Measurements from ENCODE around the gene RASA2.
A peak's percentile ranks its signal among the peaks of the same experiment; 100 is the strongest.

Gene RASA2

DNA sequence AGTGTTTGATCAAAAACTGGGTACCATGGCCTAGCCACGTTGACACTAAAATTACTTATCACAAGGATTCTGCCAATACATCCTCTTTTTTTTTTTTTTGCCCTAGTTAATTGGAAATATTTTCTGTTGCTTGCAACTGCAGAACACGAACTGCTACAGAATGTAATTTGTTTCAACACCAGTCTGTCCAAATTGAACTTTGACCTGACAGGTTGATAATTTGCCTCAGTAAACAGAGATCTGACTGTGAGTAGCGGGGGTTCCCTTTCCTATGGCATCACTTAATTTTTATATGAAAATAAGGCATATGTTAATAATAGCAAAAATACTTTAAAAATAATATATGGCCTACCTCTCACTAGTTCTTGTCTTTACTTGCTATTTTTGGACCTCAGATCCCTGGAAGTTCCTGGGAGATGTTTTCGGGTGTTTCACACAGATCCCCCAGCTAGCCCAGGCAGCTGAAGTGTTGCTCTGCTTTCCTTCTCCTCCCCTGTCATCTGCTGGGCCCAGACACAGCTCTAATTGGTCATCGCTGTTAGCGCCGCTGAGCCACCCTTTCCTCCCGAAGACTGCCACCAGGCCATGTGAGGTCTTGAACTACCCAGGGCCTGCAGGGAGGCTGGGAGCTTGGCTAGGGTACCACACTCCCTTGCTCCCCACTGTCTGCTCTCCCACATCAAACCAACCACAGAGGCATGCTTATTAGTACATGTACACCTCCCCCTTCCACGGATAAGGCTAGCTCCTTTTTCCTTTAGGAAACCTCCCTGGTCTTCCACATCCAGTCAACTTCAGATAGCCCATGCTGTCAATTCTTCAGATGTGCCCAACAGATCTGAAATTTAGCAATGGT, 161.5 kb downstream of the RASA2 start:
- DNase-seq: no peak

DNA sequence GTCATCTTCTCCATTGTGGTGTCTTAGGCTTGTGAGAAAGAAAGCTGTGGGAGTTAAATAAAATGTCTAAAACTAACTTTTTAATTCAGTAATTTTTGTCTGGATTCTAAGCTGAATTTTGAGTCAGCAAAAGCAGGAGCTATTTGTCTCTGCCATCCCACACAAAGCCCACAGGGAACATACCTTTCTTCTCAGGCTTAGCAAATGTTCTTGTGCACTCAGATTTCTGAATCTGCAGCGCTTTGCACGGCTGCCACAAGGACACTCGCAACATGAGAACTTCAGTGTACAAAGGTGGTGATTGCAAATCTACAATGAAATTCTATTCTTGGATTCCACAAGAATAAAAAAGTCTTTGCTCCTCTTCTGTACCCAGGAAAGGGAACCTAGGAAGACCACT, 163.0 kb downstream of the RASA2 start:
- no peak for DNase-seq

DNA sequence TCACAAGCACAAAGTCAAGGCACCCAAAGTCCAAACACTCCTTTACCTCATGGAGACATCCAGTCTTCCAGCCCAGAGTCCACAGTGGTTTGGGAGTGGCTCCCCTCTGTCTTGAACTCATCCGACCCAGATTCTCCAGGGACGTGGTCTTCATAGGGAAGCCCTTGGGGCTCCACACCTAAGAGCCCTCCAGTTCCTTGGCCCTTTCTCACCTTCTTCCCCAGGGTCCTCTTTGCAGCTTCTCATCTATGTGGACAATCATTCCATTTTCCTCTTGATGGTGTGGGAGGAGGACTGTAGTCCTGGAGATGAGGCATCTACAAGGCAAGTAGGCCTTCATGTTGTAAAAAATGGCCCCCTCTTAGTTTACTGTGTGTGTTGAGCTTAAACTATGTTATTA, 164.0 kb downstream of the RASA2 start:
- DNase-seq: no peak

DNA sequence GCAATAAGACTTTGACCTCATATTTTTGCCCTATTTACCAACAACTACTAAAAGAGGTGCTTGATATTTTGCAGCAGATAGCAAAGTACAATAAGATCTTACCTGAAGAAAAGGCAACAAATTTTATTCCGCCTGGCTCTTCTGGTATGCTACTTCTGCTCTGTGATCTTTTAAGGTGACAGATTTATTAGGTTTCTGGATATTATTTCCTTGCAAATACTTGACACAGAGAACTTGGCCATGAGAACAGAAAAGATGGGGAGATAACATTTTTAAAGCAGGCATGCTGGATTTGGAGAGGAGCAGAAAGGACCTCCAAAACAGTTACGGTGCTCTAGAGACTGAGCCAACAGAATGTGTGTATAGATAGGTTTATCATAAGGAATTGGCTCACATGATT, 164.6 kb downstream of the RASA2 start:
- DNase-seq: no peak

DNA sequence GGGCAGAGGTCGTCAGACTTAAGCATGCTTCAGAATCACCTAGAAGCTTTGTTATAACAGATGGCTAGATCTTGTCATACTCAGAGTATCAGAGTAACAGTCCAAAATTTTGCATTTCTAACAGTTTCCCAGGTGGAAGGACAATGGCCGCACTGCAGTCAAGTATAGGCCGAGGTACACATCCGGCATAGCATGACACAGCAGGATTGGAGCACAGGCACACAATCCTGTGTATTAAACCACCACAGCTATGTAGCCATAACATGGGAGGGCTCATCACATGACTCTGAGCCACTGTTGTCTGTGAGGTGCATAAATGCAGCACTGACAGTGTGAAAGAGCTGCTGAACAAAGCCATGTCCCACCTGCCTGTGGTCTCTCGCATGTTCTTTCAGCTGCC, 165.5 kb downstream of the RASA2 start:
- DNase-seq: no peak

DNA sequence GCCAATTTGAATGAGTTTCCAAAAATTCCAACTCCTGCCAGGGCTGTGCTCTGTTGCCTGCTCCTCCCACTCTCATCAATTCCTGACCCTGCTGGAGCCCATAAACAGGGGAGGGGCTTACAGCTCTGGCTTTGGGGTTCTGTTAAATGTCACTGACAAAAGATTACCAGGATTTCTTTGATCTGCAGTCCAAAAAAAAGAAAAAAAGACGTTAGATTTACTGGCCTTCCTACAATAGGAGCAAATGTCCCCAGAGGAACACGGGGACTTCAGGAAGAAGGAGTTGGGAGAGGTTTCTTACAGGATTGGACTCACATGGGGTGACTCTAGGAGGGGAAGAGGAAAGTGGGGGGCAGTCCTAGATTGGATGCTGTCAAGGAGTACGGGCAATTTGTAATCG, 167.0 kb downstream of the RASA2 start:
- DNase-seq: no peak

DNA sequence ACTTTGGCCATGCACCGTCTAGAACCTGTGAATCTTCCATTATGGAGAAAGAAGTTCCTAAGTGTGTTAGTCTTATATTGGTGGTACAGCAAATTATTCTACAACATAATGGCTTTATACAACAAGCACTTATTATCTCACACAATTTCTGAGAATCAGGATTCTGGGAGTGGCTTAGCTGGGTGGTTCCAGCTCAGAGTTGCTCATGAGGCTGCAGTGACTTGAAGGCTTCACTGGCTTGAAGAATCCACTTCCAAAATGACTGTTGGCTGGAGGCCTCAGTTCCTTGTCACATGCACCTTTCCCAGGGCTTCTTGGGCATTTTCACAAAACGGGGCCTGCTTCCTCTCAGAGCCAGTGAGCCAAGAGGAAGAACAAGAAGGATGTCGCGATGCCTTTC, 169.0 kb downstream of the RASA2 start:
- DNase-seq: no peak

DNA sequence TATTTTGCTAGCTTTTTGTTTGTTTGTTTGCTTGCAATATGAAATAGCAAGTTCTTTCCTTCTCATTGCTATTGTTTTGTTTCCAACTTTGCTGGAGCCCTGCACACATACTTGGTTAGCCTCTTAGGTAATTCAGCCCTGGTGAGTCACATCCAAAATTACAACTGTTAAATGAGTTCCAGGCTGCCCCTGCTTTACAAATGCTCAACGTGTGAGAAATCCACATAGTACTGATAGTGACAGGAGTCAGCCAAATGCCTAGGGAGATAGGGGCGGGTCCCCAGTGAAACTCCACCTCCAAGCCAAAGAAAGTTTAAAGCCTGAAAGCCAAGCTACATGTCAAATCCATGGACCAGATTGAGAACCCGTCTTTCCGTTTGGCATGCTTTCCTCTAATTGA, 169.9 kb downstream of the RASA2 start:
- no peak for DNase-seq

DNA sequence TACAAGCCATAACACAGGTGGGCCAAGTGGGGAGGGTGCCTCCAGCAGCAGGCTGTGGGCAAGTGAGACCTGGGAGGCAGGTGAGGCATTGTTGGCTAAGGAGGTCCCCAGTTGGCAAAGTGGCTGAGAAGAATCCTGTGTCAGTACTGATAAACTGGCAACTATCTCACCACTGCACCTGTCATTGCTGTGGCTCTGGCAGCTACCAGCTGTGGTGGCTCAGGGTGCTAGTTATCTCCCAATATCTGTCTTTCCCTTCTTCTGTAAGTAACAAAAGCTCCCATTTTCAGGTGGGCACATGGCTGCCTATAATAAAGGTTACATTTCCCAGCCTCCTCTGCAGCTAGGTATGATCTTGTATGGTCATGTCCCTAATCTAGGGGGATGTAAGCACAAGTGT, 170.7 kb downstream of the RASA2 start:
- no peak for DNase-seq

DNA sequence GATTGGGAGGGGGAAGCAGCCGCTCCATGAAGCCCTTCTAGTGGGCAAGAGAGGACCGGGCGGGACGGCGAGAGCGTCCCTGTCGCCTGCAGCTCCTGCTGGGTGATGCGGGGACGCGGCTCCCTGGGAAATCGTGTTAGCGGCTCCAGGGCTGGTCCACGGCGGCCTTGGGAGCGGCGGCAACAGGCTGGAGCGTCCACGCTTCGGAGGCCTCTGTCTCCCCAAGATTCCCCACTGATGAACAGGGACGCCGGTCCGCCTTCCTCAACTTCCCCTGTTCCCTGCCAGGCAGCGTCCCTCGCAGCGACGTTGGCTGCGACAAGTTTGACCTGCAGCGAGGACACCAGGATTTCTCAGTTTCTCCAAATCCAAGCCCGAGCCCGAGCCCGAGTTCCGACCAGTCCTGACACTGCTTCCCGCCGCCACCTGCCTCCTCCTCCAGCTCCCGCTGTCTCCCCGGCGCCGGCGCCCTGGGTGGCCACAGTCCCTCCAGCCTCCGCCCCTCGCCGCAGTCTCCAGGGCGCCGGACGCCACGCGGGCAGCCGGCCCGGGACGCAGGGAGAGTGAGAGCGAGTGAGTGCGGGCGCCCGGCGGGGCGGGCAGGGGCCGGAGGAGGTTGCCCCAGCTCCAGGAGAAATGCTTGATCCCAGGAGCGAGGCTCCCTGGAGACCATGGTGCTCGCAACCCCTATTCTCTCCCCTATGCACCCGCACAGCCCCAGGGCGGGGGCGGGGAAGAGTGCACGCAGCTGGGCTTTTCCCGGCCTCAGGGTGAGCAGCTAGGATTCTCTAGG, 173.2 kb downstream of the RASA2 start:
- DNase-seq: peak; percentile 79

DNA sequence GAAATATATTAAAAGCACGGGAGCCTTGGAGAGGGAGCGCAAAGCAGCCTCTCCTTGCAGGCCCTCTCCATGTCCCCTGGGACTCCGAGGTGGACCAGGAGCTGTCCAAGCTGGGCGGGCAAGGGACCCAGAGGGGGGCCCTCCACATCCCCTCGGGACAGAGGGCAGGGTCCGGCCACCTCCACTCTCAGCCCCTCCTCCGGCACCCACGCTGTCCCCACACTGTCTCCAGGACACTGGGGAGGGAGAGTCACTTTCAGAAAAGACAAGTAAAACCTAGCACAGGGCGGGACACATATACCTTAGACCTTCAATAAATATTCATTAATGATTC, 173.8 kb downstream of the RASA2 start:
- no peak for DNase-seq

DNA sequence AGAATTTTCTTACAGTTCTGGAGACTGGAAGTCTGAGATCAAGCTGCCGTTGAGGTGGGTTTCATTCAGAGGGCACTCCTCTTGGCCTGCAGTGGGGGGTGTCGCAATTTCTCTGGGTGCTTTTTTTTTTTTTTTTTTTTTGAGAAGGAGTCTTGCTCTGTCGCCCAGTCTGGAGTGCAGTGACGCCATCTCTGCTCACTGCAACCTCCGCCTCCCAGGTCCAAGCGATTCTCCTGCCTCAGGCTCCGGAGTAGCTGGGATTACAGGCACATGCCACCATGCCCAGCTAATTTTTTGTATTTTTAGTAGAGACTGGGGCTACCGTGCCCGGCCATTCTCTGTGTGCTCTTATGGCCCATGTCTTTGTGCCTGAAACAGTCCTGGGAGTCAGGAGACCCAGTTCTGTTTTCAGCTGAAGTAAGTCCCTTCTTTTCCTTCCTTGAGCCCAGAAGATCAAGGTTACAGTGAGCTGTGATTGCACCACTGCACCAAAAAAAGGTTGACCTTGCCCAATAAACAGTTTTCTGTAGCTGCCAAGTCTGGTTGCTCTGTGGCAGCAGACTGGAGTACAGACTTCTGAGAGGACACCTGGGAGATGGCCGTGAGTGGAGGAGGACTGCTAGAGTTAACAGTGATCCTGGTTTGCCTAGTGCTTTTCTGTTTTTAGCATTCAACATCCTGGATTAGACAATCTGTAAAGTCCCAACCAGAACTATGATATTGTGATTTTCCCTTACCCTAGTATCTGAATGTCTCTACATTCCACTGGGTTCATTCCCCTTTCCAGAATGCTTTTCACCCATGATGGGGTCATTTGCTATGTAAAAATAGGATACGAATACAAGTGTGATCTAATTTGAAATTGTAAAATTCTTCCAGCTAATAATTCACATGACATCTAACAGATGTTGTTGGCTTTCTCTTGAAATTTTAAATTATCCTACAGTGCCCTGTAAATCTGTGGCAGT, 174.7 kb downstream of the RASA2 start:
- DNase-seq: no peak

DNA sequence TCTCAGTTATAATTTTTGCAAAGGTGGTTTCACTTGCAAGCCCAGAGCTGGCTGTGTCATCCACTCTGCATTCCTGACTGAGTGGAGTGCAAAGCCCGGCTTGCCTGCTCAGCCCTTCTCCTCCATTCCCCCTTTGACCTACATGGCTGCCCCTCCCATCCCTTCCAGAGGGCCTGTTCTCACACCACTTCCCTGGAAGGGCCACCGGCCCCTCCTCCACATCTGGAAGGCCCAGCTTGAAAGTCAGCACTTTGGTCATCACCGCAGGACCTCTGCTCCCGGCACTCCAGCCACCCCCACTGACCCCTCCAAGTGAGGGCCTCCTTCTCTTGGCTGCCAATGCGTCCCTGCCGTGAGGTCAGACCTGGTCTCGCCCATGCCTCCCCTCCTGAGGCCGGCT, 177.2 kb downstream of the RASA2 start:
- no peak for DNase-seq
